GM19324 (cell line): ENCODE data around the gene TFF3.

Experiments
- ATAC-seq: cut with Tn5 transposase; IDR thresholded peaks from one replicate; pipeline ENCODE4 v1.9.1; 2021; ENCODE audit warnings: mild to moderate bottlenecking, moderate library complexity; ENCODE audit not compliant: unreplicated experiment, low FRiP score

Gene TFF3

GRCh38 chr21:42272984-42273600 lies 42.1 kb downstream of the TFF3 start:
- ATAC-seq = no peak

DNA sequence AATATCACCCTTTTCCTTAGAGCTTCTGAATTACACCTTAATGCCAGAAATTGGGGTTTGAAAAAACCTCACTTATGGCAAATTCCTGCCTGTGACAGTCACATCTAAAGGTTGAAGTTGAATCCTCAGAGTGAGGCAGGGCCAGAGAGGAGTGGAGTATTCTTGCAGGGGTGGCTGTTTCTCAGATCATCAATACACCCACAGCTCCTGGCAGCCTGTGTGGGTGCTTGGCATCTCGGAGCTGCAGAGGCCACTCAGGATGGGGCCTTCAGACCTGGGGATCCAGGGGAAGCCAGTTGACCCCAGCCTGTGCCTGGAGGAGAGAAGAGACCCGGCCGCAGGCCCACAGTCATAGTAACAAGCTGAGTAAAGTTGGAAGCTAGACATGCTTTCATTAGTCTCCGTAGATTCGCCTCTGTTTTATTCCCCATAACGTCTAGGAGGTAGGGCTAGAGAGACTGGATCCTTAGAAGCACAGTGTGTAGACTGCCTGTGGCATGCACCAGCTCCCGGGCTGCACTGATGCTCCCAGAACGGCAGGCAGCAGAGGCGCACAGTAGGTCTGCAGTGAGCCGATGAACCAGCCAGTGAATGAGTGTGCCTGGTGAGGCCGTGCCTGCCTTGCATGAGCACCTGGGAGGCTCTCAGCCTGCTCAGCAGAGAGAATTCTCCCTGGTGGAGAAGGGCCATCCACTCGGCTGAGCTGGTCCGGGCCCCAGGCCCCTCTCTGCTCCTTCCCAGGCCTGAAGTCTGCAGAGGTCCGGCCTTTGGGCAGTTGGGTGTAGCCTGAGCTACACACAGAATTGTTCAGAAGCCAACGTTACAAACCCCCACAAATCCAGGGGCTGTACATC lies 42.9 kb downstream of the TFF3 start:
- no peak for ATAC-seq

GRCh38 chr21:42271065-42271464 lies 44.1 kb downstream of the TFF3 start:
- ATAC-seq = no peak

GRCh38 chr21:42269386-42269785 lies 45.8 kb downstream of the TFF3 start:
- no peak for ATAC-seq

GRCh38 chr21:42266971-42267556 lies 48.1 kb downstream of the TFF3 start:
- no peak for ATAC-seq

- ATAC-seq = no peak
Observed at GRCh38 chr21:42265231-42265812, 49.9 kb downstream of the TFF3 start.

- no peak for ATAC-seq
Observed at GRCh38 chr21:42264245-42265195, 50.7 kb downstream of the TFF3 start.

- ATAC-seq = no peak
Observed at GRCh38 chr21:42263591-42264131, 51.5 kb downstream of the TFF3 start.

- no peak for ATAC-seq
Observed at GRCh38 chr21:42262831-42263231, 52.4 kb downstream of the TFF3 start.

- no peak for ATAC-seq
Observed at GRCh38 chr21:42261829-42262200, 53.4 kb downstream of the TFF3 start.
